ENCODE data around the gene COL1A2.

GRCh38 chr7:94446308-94446707 is 51.6 kb downstream of the COL1A2 start:
- TF ChIP-seq CTCF (IDR thresholded peaks at IDR 0.05) (no peak), EZH2 (IDR thresholded peaks at IDR 0.05; ENCODE audit: borderline replicate concordance, insufficient read depth, low read depth, low read length, poor library complexity, severe bottlenecking) (no peak)
